ENCODE measurements around the gene SLC7A1. TPM values are rescaled to one million over a fixed set of nuclear protein-coding genes. Genes with fewer than 3 reads are reported as not detected.
A peak's percentile ranks its signal among the peaks of the same experiment; 100 is the strongest.

SLC7A1 gene
- total RNA-seq, 6 donors from 2014 or later: 2.1 to 38.0 (median 21.5) TPM

DNA sequence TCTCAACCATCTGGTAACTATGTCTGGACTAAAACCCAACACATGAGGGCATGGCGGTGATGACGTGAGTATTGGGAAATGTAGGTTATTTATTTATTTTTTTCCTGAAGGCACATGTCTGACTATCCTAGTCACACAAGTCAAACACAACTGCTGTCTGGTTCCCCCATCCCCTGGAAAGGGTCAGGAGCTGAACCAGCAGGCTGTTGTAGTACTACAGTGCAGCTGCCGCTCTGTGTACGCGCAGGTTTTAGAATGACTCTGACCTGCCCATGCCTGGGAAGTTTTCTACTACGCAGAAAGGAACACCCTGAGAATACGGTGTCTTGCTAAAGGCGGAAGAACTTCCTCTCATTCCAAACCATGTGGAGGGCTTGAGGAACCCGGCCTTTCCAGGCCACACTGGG, 1.2 kb downstream of the SLC7A1 start:
- TF ChIP-seq POLR2A (IDR thresholded peaks at IDR 0.05) (no peak), POLR2AphosphoS5 (IDR thresholded peaks at IDR 0.05) (no peak), CTCF (IDR thresholded peaks at IDR 0.05) (no peak), EP300 (IDR thresholded peaks at IDR 0.05) (no peak)
- H3K4me3 ChIP-seq: peak overlapping the region; percentile 72 to 91 (median 76)
- no peaks in the 10 kb centered on the region for H3K9me3 ChIP-seq
- H3K4me1 ChIP-seq: peaks cover 0 to 25% (median 4%) of the 10 kb centered on the region in 4 donors
- ATAC-seq (ENCODE audit: low FRiP score in 2 of 2): peak; percentile 29 to 46
- 14 to 32% methylated on average over 8 to 9 of the region's 9 CpGs for WGBS, 2 donors
- peak in 1 of 2 donors; percentile 42 for DNase-seq
- no peaks in the 10 kb centered on the region for H3K36me3 ChIP-seq
- H3K27me3 ChIP-seq: no peaks in the 10 kb centered on the region
- peak overlapping the region; percentile 70 to 84 (median 78) for H3K27ac ChIP-seq

GRCh38 chr13:29593605-29594297, 1.7 kb downstream of the SLC7A1 start:
- DNase-seq (no peak), ATAC-seq (ENCODE audit: low FRiP score in 2 of 2) (no peak)
- peak overlapping the region in 2 of 4 donors; percentile 79 to 91 for H3K4me3 ChIP-seq
- H3K4me1 ChIP-seq: peaks cover 0 to 25% (median 4%) of the 10 kb centered on the region in 4 donors
- no peak overlapping the region for H3K27ac ChIP-seq
- no peaks in the 10 kb centered on the region for H3K9me3 ChIP-seq
- TF ChIP-seq POLR2AphosphoS5 (IDR thresholded peaks at IDR 0.05) (no peak), EP300 (IDR thresholded peaks at IDR 0.05) (no peak), POLR2A (IDR thresholded peaks at IDR 0.05) (no peak), CTCF (IDR thresholded peaks at IDR 0.05) (no peak)
- no peaks in the 10 kb centered on the region for H3K36me3 ChIP-seq
- WGBS, 2 donors: 79 to 85% methylated on average over 8 of the region's 8 CpGs
- no peaks in the 10 kb centered on the region for H3K27me3 ChIP-seq

DNA sequence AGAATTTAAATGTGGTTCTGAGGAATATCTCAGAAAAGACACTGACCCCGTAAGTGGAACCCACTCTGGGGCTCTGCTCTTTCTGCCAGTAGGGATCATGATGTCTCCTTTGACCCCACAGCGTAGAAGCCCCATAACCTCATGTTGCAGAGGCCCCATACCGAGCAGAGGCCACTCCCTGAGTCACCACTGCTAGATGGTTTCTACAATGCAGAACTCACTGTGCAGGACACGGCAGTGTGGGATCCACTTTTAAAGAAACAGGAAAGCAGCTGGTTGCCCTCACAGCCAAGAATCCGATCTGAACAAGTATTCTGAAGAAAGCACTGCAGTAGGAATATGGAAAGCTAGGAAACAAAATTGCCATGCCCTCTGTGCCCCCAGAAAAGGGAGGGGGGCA, 4.2 kb downstream of the SLC7A1 start:
- TF ChIP-seq POLR2AphosphoS5 (IDR thresholded peaks at IDR 0.05): no peak
- no peak for TF ChIP-seq POLR2A (IDR thresholded peaks at IDR 0.05)
- no peak for TF ChIP-seq EP300 (IDR thresholded peaks at IDR 0.05)
- no peak for TF ChIP-seq CTCF (IDR thresholded peaks at IDR 0.05)
- Histone ChIP-seq H3K27me3 (no peaks in the 10 kb centered on the region), H3K4me3 (no peak overlapping the region), H3K36me3 (no peaks in the 10 kb centered on the region), H3K4me1 (peaks cover 0 to 25% (median 4%) of the 10 kb centered on the region in 4 donors), H3K9me3 (no peaks in the 10 kb centered on the region), H3K27ac (no peak overlapping the region)
- 76 to 82% methylated on average over 5 of the region's 5 CpGs for WGBS, 2 donors
- ATAC-seq (ENCODE audit: low FRiP score in 2 of 2) (no peak), DNase-seq (no peak)

DNA sequence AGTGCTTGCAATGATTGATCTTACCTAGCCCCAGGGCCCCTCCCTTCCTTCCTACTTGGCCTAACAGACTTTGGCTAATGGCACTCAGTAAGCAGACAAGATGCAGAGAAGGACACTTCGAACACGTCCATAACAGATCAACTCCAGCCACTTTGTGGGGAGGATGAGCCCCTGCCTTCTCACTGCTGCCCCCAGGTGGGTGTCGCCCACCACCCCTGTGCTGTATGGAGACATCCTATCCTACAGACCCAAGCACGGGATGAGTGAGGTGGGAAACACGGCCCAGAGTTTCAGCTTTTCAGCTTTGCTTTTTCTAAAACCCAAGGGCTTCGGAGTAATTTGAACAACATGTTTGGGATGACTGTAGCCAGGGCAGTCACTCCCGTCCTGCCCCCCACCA, 5.5 kb downstream of the SLC7A1 start:
- no peak for DNase-seq
- no peak overlapping the region for H3K27ac ChIP-seq
- H3K36me3 ChIP-seq: no peaks in the 10 kb centered on the region
- WGBS, 2 donors: 82 to 85% methylated on average over 7 of the region's 7 CpGs
- no peak for TF ChIP-seq POLR2A (IDR thresholded peaks at IDR 0.05)
- no peak for TF ChIP-seq CTCF (IDR thresholded peaks at IDR 0.05)
- no peak for TF ChIP-seq EP300 (IDR thresholded peaks at IDR 0.05)
- TF ChIP-seq POLR2AphosphoS5 (IDR thresholded peaks at IDR 0.05): no peak
- H3K4me1 ChIP-seq: peaks cover 0 to 11% (median 2%) of the 10 kb centered on the region in 4 donors
- ATAC-seq (ENCODE audit: low FRiP score in 2 of 2): no peak
- H3K9me3 ChIP-seq: no peaks in the 10 kb centered on the region
- no peaks in the 10 kb centered on the region for H3K27me3 ChIP-seq
- H3K4me3 ChIP-seq: no peak overlapping the region

DNA sequence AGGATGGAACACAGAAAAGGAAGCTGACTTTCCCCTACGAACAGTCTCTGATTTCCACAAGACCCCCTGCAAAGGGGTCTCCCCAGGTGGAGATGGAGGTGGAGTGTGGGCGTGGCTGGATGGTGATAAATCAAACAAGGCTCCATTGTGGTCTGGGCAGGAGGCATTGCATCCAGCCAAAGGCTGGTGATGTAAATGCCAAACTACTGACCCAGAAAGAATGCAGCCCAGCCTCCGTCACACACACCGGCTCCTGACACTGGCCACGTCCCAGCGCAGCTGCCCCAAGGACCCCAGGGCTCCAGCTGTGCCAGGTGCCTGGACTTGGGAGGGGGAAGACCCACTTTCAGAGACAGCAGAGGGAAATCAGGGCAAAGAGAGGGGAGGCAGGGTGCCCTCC, 6.3 kb downstream of the SLC7A1 start:
- no peak for TF ChIP-seq CTCF (IDR thresholded peaks at IDR 0.05)
- TF ChIP-seq POLR2AphosphoS5 (IDR thresholded peaks at IDR 0.05): no peak
- TF ChIP-seq EP300 (IDR thresholded peaks at IDR 0.05): no peak
- no peak for TF ChIP-seq POLR2A (IDR thresholded peaks at IDR 0.05)
- ATAC-seq (ENCODE audit: low FRiP score in 2 of 2) (no peak), DNase-seq (no peak)
- Histone ChIP-seq H3K4me3 (no peak overlapping the region), H3K4me1 (peaks cover 0 to 4% (median 1%) of the 10 kb centered on the region in 4 donors), H3K27me3 (no peaks in the 10 kb centered on the region), H3K27ac (no peak overlapping the region), H3K9me3 (no peaks in the 10 kb centered on the region), H3K36me3 (no peaks in the 10 kb centered on the region)
- WGBS, 2 donors: 93 to 97% methylated on average over 6 of the region's 6 CpGs

Data from upper lobe of left lung (tissue), 6 donors.